WTC11 (cell line): Measurements from ENCODE around the gene TASP1. TPM values are rescaled to one million over a fixed set of nuclear protein-coding genes. Genes with fewer than 3 reads are reported as not detected.

Experiments used
- ATAC-seq: fragments of 200-7000 bp; cut with Tn5 transposase; 2 replicates; pipeline ENCODE4 v1.10.0; 2021; ENCODE audit warnings: mild to moderate bottlenecking, moderate library complexity
- CTCF ChIA-PET: fragments of 300-600 bp; sonication (Branson Sonifier 250); formaldehyde crosslinking; loops from one replicate; lab custom pipeline; 2021; ENCODE audit warnings: antibody characterized with exemption; lab: Charles Lee
- POLR2A ChIA-PET: fragments of 350-600 bp; sonication (Branson Sonifier 250); formaldehyde crosslinking; loops from one replicate; lab custom pipeline; 2021; ENCODE audit warnings: antibody characterized with exemption; lab: Charles Lee
- DNase-seq: peaks from one replicate; pipeline ENCODE4 v3.0.0; 2021; ENCODE audit warnings: low spot score
- H3K27ac Mint-ChIP-seq: 2 replicates; pipeline ENCODE4 v1.8.0; 2021; ENCODE audit warnings: mixed read lengths
- H3K27me3 Mint-ChIP-seq: 2 replicates; pipeline ENCODE4 v1.8.0; 2021; ENCODE audit warnings: low read depth, mild to moderate bottlenecking, moderate library complexity, mixed read lengths
- H3K36me3 Mint-ChIP-seq: 2 replicates; pipeline ENCODE4 v1.8.0; 2021; ENCODE audit warnings: mixed read lengths
- H3K4me1 Mint-ChIP-seq: 2 replicates; pipeline ENCODE4 v1.8.0; 2022; ENCODE audit warnings: mixed read lengths
- H3K4me3 Mint-ChIP-seq: 2 replicates; pipeline ENCODE4 v1.8.0; 2021; ENCODE audit warnings: mild to moderate bottlenecking, moderate library complexity, mixed read lengths
- H3K9me3 Mint-ChIP-seq: 2 replicates; pipeline ENCODE4 v1.8.0; 2021; ENCODE audit warnings: mixed read lengths
- ATF3 ChIP-seq: sonication (generic); formaldehyde crosslinking; conservative IDR thresholded peaks from 2 replicates; pipeline ENCODE4 v1.8.1; 2022; ENCODE audit warnings: mild to moderate bottlenecking, missing genetic modification reagents
- CREB1 ChIP-seq: sonication (generic); formaldehyde crosslinking; IDR thresholded peaks from 2 replicates; pipeline ENCODE4 v1.8.0; 2023; ENCODE audit warnings: mild to moderate bottlenecking, missing genetic modification reagents
- E2F4 ChIP-seq: sonication (generic); formaldehyde crosslinking; IDR thresholded peaks from 2 replicates; pipeline ENCODE4 v1.8.1; 2022; ENCODE audit warnings: low read depth, mild to moderate bottlenecking, moderate library complexity, missing genetic modification reagents, borderline replicate concordance
- ESRRA ChIP-seq: sonication (generic); formaldehyde crosslinking; IDR thresholded peaks from 2 replicates; pipeline ENCODE4 v1.8.1; 2022; ENCODE audit warnings: mild to moderate bottlenecking, missing genetic modification reagents, borderline replicate concordance
- FOXK1 ChIP-seq: sonication (generic); formaldehyde crosslinking; IDR thresholded peaks from 2 replicates; pipeline ENCODE4 v1.8.0; 2022; ENCODE audit warnings: mild to moderate bottlenecking, moderate library complexity, missing genetic modification reagents
- IRF2 ChIP-seq: sonication (generic); formaldehyde crosslinking; IDR thresholded peaks from 2 replicates; pipeline ENCODE4 v1.8.0; 2022; ENCODE audit warnings: low read depth, missing genetic modification reagents, borderline replicate concordance
- MLX ChIP-seq: sonication (generic); formaldehyde crosslinking; IDR thresholded peaks from 2 replicates; pipeline ENCODE4 v1.8.1; 2023; ENCODE audit warnings: mild to moderate bottlenecking, missing genetic modification reagents, moderate library complexity
- NR1H2 ChIP-seq: sonication (generic); formaldehyde crosslinking; IDR thresholded peaks from 2 replicates; pipeline ENCODE4 v1.9.0; 2021; ENCODE audit warnings: mild to moderate bottlenecking, moderate library complexity, missing genetic modification reagents
- PRRX2 ChIP-seq: fragments of 250-450 bp; sonication (Bioruptor Pico); IDR thresholded peaks from 2 replicates; pipeline ENCODE4 v1.8.0; 2021; ENCODE audit warnings: mild to moderate bottlenecking
- SOX15 ChIP-seq: fragments of 250-450 bp; sonication (Bioruptor Pico); IDR thresholded peaks from 2 replicates; pipeline ENCODE4 v1.9.0; 2021; ENCODE audit warnings: mild to moderate bottlenecking
- ZNF121 ChIP-seq: sonication (generic); formaldehyde crosslinking; IDR thresholded peaks from 2 replicates; pipeline ENCODE4 v1.8.0; 2023; ENCODE audit warnings: missing genetic modification reagents
- ZNF138 ChIP-seq: sonication (generic); formaldehyde crosslinking; conservative IDR thresholded peaks from 2 replicates; pipeline ENCODE4 v1.8.1; 2022; ENCODE audit warnings: mild to moderate bottlenecking, moderate library complexity, missing genetic modification reagents
- ZNF263 ChIP-seq: sonication (generic); formaldehyde crosslinking; IDR thresholded peaks from 2 replicates; pipeline ENCODE4 v1.8.1; 2022; ENCODE audit warnings: low read depth, mild to moderate bottlenecking, moderate library complexity, missing genetic modification reagents
- ZNF317 ChIP-seq: sonication (generic); formaldehyde crosslinking; IDR thresholded peaks from 2 replicates; pipeline ENCODE4 v1.8.1; 2023; ENCODE audit warnings: low read depth, mild to moderate bottlenecking, moderate library complexity, missing genetic modification reagents, borderline replicate concordance
- ZNF396 ChIP-seq: fragments of 250-450 bp; sonication (Bioruptor Pico); IDR thresholded peaks from 2 replicates; pipeline ENCODE4 v1.8.0; 2021; ENCODE audit warnings: mild to moderate bottlenecking, moderate library complexity, borderline replicate concordance
- total RNA-seq: library from RNA; stranded (reverse); gene quantifications from 3 replicates; pipeline ENCODE4 v1.2.3, GENCODE V29; 2021
- TF ChIP-seq, protein P1 (sequence below): fragments of 250-450 bp; sonication (Bioruptor Pico); IDR thresholded peaks from 2 replicates; pipeline ENCODE4 v2.1.2; 2022; ENCODE audit warnings: mild to moderate bottlenecking, moderate library complexity
- TF ChIP-seq, protein P2 (sequence below): sonication (generic); formaldehyde crosslinking; IDR thresholded peaks from 2 replicates; pipeline ENCODE4 v1.8.1; 2022; ENCODE audit warnings: missing genetic modification reagents, borderline replicate concordance
- TF ChIP-seq, protein P3 (sequence below): sonication (generic); formaldehyde crosslinking; IDR thresholded peaks from 2 replicates; pipeline ENCODE4 v1.8.0; 2022; ENCODE audit warnings: mild to moderate bottlenecking, missing genetic modification reagents

TASP1 gene
- total RNA-seq, 1 experiment from 2014 or later = 12.4 TPM

- CTCF ChIA-PET = interaction anchor here (2.5 kb wide), 1 partner anchor 18 kb away, joined by 13 read pairs; no protein-coding TSS in a partner anchor
- DNase-seq = no peak
- H3K27ac Mint-ChIP-seq = peak overlapping the region; percentile 12; the same call in 1 of the 2 replicates
- TF ChIP-seq ZNF121 (CRISPR knock-in tag) = no peak
- no peak for TF ChIP-seq E2F4 (CRISPR knock-in tag)
- no peak for TF ChIP-seq SOX15 (CRISPR knock-in tag)
- TF ChIP-seq NR1H2 (CRISPR knock-in tag) = no peak
- TF ChIP-seq FOXK1 (CRISPR knock-in tag) = no peak
- TF ChIP-seq PRRX2 (CRISPR knock-in tag) = no peak
- TF ChIP-seq ZNF396 (CRISPR knock-in tag) = no peak
- TF ChIP-seq, protein P1, sequence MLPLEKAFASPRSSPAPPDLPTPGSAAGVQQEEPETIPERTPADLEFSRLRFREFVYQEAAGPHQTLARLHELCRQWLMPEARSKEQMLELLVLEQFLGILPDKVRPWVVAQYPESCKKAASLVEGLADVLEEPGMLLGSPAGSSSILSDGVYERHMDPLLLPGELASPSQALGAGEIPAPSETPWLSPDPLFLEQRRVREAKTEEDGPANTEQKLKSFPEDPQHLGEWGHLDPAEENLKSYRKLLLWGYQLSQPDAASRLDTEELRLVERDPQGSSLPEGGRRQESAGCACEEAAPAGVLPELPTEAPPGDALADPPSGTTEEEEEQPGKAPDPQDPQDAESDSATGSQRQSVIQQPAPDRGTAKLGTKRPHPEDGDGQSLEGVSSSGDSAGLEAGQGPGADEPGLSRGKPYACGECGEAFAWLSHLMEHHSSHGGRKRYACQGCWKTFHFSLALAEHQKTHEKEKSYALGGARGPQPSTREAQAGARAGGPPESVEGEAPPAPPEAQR (CRISPR knock-in tag) = no peak
- TF ChIP-seq ZNF317 (CRISPR knock-in tag) = no peak
- no peak for TF ChIP-seq ATF3 (CRISPR knock-in tag)
- no peak for TF ChIP-seq ZNF263 (CRISPR knock-in tag)
- no peak for TF ChIP-seq ESRRA (CRISPR knock-in tag)
- TF ChIP-seq, protein P2, sequence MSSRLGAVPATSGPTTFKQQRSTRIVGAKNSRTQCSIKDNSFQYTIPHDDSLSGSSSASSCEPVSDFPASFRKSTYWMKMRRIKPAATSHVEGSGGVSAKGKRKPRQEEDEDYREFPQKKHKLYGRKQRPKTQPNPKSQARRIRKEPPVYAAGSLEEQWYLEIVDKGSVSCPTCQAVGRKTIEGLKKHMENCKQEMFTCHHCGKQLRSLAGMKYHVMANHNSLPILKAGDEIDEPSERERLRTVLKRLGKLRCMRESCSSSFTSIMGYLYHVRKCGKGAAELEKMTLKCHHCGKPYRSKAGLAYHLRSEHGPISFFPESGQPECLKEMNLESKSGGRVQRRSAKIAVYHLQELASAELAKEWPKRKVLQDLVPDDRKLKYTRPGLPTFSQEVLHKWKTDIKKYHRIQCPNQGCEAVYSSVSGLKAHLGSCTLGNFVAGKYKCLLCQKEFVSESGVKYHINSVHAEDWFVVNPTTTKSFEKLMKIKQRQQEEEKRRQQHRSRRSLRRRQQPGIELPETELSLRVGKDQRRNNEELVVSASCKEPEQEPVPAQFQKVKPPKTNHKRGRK (CRISPR knock-in tag) = no peak
- TF ChIP-seq CREB1 (CRISPR knock-in tag) = no peak
- TF ChIP-seq, protein P3, sequence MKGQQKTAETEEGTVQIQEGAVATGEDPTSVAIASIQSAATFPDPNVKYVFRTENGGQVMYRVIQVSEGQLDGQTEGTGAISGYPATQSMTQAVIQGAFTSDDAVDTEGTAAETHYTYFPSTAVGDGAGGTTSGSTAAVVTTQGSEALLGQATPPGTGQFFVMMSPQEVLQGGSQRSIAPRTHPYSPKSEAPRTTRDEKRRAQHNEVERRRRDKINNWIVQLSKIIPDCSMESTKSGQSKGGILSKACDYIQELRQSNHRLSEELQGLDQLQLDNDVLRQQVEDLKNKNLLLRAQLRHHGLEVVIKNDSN = no peak
- TF ChIP-seq MLX (CRISPR knock-in tag) = no peak
- no peaks in the 10 kb centered on the region; the same call in 1 of the 2 replicates for H3K9me3 Mint-ChIP-seq
- POLR2A ChIA-PET = no interaction called here
- ATAC-seq = no peak
- H3K36me3 Mint-ChIP-seq = no peaks in the 10 kb centered on the region; the same call in 1 of the 2 replicates
- H3K27me3 Mint-ChIP-seq = no peaks in the 10 kb centered on the region
- H3K4me1 Mint-ChIP-seq = peaks cover 29% of the 10 kb centered on the region
- H3K4me3 Mint-ChIP-seq = no peak overlapping the region
Measured at GRCh38 chr20:13342469-13343242, 296.1 kb downstream of the TASP1 start.

- H3K27me3 Mint-ChIP-seq = no peaks in the 10 kb centered on the region
- H3K36me3 Mint-ChIP-seq = no peaks in the 10 kb centered on the region; the same call in 1 of the 2 replicates
- no peak overlapping the region for H3K4me3 Mint-ChIP-seq
- H3K4me1 Mint-ChIP-seq = peaks cover 27% of the 10 kb centered on the region
- ATAC-seq = no peak
- POLR2A ChIA-PET = no interaction called here
- no peaks in the 10 kb centered on the region; the same call in 1 of the 2 replicates for H3K9me3 Mint-ChIP-seq
- no peak for DNase-seq
- no peak overlapping the region for H3K27ac Mint-ChIP-seq
- CTCF ChIA-PET = interaction anchor here (2.5 kb wide), 1 partner anchor 17 kb away, joined by 13 read pairs; no protein-coding TSS in a partner anchor
- TF ChIP-seq IRF2 (CRISPR knock-in tag) = no peak
- TF ChIP-seq ZNF138 (CRISPR knock-in tag) = no peak
Measured at GRCh38 chr20:13341737-13342393, 296.9 kb downstream of the TASP1 start.
